ENCODE measurements around the gene BTN3A1. TPM values are rescaled to one million over a fixed set of nuclear protein-coding genes. Genes with fewer than 3 reads are reported as not detected.

The BTN3A1 gene
- total and polyA plus RNA-seq, 10 of the 15 experiments (the other 5 are each of a cell fraction or from before 2014, with no cell fraction given) = 5.6 to 60.1 (median 16.1) TPM

DNA sequence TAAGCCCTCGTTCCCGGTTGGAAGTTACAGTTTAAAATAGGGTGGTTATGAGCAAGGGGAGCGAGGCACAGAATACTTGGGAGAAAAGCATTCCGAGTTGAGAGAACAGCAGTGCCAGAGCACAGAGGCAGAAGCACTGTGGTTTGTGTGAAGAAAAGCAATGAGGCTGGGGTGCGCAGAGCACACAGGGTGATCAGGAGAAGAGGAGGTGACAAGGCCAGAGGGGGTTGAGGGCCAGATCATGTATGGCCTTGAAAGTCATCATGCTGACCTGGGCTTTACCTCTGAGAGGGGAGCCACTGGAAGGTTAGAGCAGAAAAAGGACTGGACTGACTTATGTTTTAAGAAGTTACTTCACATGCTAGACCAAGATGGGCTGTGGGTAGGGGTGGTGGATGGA lies 40.5 kb upstream of the BTN3A1 start:
- peaks cover 13% of the 10 kb centered on the region for H3K79me2 ChIP-seq (ENCODE audit: control insufficient read depth, insufficient read depth, low read length)
- no peak overlapping the region for H3K27ac ChIP-seq (ENCODE audit: control insufficient read depth, insufficient read depth)
- no peak for FAIRE-seq
- ATAC-seq = no peak
- no TSS peak for BruUV-seq (replicated peaks)
- CTCF ChIA-PET = interaction anchor here (1.2 kb wide), 1 partner anchor 58 kb away, joined by 3 read pairs; no protein-coding TSS in a partner anchor
- in situ Hi-C loops (cut with MboI) = no loop called here
- no peak overlapping the region for H3K4me3 ChIP-seq
- SMC1A ChIA-PET (ENCODE audit: uncharacterized antibody, unreplicated experiment) = interaction anchor here (3.1 kb wide), 1 partner anchor 23 kb away, joined by 15 read pairs; the partner anchor contains the start of gene BTN2A2
- intact Hi-C loops (cut with micrococcal nuclease; ENCODE audit: unreplicated experiment) = loop anchor here (5.0 kb wide), 1 partner anchor 86 kb away; no protein-coding TSS in a partner anchor
- no peaks in the 10 kb centered on the region for H4K20me1 ChIP-seq (ENCODE audit: control insufficient read depth, insufficient read depth)
- no peak overlapping the region for H3K9ac ChIP-seq (ENCODE audit: control insufficient read depth, insufficient read depth, low read length)
- TF ChIP-seq NRF1 (conservative IDR thresholded peaks at IDR 0.05; ENCODE audit: low read depth, low read length) = no peak
- TF ChIP-seq TCF12 (IDR thresholded peaks at IDR 0.05; ENCODE audit: low read depth, low read length) = no peak
- TF ChIP-seq ZNF384 (IDR thresholded peaks at IDR 0.05; ENCODE audit: borderline replicate concordance, low read depth, low read length) = no peak
- no peak for TF ChIP-seq ZSCAN29 (IDR thresholded peaks at IDR 0.05)
- TF ChIP-seq, protein P1, sequence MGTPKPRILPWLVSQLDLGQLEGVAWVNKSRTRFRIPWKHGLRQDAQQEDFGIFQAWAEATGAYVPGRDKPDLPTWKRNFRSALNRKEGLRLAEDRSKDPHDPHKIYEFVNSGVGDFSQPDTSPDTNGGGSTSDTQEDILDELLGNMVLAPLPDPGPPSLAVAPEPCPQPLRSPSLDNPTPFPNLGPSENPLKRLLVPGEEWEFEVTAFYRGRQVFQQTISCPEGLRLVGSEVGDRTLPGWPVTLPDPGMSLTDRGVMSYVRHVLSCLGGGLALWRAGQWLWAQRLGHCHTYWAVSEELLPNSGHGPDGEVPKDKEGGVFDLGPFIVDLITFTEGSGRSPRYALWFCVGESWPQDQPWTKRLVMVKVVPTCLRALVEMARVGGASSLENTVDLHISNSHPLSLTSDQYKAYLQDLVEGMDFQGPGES (IDR thresholded peaks at IDR 0.05) = no peak
- TF ChIP-seq, protein P2, sequence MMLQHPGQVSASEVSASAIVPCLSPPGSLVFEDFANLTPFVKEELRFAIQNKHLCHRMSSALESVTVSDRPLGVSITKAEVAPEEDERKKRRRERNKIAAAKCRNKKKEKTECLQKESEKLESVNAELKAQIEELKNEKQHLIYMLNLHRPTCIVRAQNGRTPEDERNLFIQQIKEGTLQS (IDR thresholded peaks at IDR 0.05; ENCODE audit: borderline replicate concordance, extremely low read depth, low read depth, low read length) = no peak
- no peak for TF ChIP-seq SMAD1 (IDR thresholded peaks at IDR 0.05; ENCODE audit: low read depth, partially characterized antibody)
- no peak for TF ChIP-seq EGR1 (IDR thresholded peaks at IDR 0.05; ENCODE audit: borderline replicate concordance in 1 of 2, low read depth in 2 of 2, low read length in 2 of 2)
- TF ChIP-seq PML (IDR thresholded peaks at IDR 0.05; ENCODE audit: low read length) = no peak
- TF ChIP-seq MTA2 (IDR thresholded peaks at IDR 0.05; ENCODE audit: low read depth) = no peak
- no peak for TF ChIP-seq BMI1 (IDR thresholded peaks at IDR 0.05; ENCODE audit: borderline replicate concordance)
- TF ChIP-seq NFYB (IDR thresholded peaks at IDR 0.05; ENCODE audit: insufficient read depth, low read depth, low read length) = no peak
- H2AFZ ChIP-seq (ENCODE audit: control insufficient read depth, low read depth, low read length) = no peak overlapping the region
- RAD21 ChIA-PET (ENCODE audit: unreplicated experiment) = no interaction called here
- H3K27me3 ChIP-seq (replicated peaks in 1 of 2; ENCODE audit: control insufficient read depth in 2 of 2, insufficient read depth in 2 of 2, low read length in 1 of 2) = no peaks in the 10 kb centered on the region
- H3K9me3 ChIP-seq (replicated peaks; ENCODE audit: control insufficient read depth, insufficient read depth, low read length) = no peaks in the 10 kb centered on the region
- no peak for DNase-seq (ENCODE audit: low read depth, low spot score)
- POLR2A ChIA-PET = no interaction called here
- H3K36me3 ChIP-seq (ENCODE audit: control insufficient read depth in 2 of 2, insufficient read depth in 2 of 2, low read length in 1 of 2) = no peaks in the 10 kb centered on the region
- WGBS (ENCODE audit: insufficient coverage, insufficient replicate concordance, low lambda C conversion rate, missing lambda C conversion rate) = 73% methylated on average over 4 of the region's 5 CpGs
- H3K4me2 ChIP-seq (ENCODE audit: control insufficient read depth, insufficient read depth) = no peak overlapping the region
- H3K4me1 ChIP-seq (ENCODE audit: control insufficient read depth, insufficient read depth, low read length) = peaks cover 30% of the 10 kb centered on the region
